ENCODE data around the gene TLE1.

- TF ChIP-seq CTCF (conservative IDR thresholded peaks at IDR 0.05) (no peak), ZFX (IDR thresholded peaks at IDR 0.05) (no peak)
These were observed 123.2 kb downstream of the TLE1 start for GRCh38 chr9:81566074-81566698.
